Left kidney (tissue), 8 donors: Measurements from ENCODE around the gene TNFRSF8. TPM values are rescaled to one million over a fixed set of nuclear protein-coding genes. Genes with fewer than 3 reads are reported as not detected.
"Not testable (repeated sequence)": the region's sequence is repeated elsewhere in the genome, so short reads cannot be mapped to it uniquely, and the experiment has no call there.

Experiments
- DNase-seq: peaks from one replicate; pipeline ENCODE4 v3.0.0-alpha.2; 2013
- long read RNA-seq, 8 donors: transcript quantifications; one replicate each; lab custom pipeline, GENCODE V29; 2026
- polyA plus RNA-seq: library from polyadenylated mRNA; unstranded; fragments of 120-200 nt; gene quantifications from one replicate; pipeline ENCODE4 v1.2.1, GENCODE V29; 2013; ENCODE audit not compliant: insufficient read length

The TNFRSF8 gene
- 0.57 TPM for polyA plus RNA-seq
- long read RNA-seq, donor 1 = 0 reads
- long read RNA-seq, donor 2 = 0 reads
- long read RNA-seq, donor 3 = 0 reads
- long read RNA-seq, donor 4 = 0 reads
- long read RNA-seq, donor 5 = 0 reads
- long read RNA-seq, donor 6 = 0 reads
- long read RNA-seq, donor 7 = 0 reads
- long read RNA-seq, donor 8 = 0 reads

DNA sequence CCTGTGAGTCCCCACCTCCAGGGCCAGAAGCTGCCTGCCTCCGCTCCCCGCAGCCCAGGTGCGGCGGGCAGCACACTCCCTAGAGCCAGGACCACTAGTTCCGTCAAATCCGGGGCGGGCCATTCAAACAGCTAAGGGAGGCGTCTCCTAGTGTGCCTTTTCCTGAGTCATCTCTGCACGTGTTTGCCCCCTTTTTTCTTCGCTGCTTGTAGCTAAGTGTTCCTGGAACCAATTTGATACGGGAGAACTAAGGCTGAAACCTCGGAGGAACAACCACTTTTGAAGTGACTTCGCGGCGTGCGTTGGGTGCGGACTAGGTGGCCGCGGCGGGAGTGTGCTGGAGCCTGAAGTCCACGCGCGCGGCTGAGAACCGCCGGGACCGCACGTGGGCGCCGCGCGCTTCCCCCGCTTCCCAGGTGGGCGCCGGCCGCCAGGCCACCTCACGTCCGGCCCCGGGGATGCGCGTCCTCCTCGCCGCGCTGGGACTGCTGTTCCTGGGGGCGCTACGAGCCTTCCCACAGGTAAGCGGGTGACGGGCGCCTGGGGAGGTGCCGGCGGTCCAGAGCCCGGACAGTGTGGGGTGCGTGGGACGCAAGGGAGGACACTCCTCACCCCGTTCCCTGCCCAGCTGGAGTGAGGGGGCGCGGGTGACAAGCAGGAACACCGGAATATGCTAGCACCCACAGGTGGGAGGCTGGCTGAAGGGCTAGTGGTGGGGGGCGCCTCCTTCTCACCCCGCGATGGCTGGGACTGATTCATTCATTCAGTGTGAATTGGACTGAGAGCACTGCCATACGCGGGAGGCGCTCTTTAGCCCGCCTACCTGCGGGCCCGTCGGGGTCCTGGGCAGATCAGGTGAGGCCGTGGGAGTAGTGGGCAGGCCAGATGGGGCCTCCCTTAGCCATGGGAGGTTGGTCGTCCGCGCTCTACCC, at the start of gene TNFRSF8:
TSS of gene TNFRSF8 (plus strand) at position 163 of the 932 bp plus-strand sequence. CDS start at position 459, 296 bp downstream.
- no peak for DNase-seq

DNA sequence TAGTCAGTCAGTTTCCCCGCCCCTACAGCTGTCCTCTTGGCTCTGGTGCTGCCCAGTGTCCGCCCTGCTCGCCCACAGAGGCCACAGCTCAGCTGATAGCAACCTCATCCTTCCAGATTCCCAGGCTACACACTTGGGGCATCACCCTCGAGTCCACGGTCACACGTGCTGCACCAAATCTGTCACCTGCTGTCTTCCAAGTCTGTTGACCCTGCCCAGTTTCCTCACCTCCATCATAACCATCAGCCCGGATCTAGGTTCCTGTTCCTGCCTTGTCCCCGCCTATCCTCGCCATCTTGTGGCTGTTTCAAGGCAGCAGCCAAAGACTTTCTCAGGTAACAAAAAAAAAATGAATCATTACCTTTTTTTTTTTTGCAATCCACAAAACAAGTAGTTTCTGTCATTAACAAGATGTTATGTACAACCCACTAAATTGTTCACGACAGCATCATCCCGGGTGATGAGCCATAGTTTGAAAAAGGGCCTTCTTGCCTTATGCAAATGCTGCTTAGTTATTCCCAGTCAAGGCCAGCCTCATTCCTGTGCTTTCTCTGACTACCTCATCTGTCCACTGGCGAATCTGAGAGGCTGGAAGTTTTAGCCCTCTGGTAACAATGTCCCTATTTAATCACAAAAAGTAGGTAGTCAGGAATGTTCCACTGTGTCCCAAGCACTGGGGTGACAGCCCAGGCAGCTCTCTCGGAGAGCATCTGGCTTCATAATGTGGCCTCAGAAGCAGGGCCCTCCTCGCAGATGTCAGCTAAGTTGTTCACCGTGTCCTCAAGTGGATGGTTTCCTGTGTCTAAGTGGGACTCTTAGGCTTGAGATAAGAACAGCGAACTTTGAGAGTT, 48.7 kb upstream of the TNFRSF8 start:
- no peak for DNase-seq

DNA sequence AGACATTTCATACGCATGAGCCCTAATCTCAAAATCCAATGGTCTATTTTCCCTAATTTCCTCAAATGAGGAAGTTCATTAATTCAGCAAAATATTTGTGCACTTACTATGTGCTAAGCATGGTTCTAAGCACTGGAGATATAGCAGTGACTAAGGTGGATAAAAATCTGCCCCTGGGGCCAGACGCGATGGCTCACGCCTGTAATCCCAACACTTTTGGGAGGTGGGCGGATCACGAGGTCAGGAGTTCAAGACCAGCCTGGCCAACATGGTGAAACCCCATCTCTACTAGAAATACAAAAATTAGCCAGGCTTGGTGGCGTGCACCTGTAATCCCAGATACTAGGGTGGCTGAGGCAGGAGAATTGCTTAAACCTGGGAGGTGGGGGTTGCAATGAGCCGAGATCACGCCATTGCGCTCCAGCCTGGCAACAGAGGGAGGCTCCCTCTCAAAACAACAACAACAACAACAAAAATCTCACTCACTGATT, 48.1 kb upstream of the TNFRSF8 start:
- no peak for DNase-seq

DNA sequence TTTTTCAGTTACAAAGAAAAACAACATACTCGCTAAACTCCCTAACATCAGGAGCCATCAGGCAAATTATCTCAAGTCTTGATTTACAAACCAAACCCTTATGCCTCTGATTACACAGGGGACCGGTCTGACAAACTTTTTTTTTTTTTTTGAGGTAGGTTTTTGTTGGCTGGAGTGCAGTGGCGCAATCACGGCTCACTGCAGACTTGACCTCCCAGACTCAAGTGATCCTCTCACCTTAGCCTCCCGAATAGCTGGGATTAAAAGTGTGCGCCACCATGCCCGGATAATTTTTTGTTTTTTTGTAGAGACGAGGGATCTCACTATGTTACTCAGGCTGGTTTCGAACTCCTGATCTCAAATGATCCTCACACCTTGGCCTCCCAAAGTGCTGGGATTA, 47.6 kb upstream of the TNFRSF8 start:
- no peak for DNase-seq

DNA sequence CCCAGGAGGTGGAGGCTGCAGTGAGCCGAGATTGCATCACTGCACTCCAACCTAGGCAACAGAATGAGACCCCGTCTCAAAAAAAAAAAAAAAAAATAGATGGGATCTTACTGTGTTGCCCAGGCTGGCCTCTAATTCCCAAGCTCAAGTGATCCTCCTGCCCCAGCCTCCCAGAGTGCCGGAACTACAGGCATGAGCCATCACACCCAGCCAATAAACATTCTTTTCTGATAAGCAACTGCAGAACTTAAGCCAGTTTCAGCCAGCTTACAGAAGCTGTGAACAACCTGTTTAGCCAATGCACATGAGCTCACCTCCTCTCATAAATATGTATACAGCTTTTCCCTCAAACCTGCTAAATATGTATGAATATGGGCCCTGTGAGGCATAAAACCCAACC, 46.9 kb upstream of the TNFRSF8 start:
- no peak for DNase-seq

DNA sequence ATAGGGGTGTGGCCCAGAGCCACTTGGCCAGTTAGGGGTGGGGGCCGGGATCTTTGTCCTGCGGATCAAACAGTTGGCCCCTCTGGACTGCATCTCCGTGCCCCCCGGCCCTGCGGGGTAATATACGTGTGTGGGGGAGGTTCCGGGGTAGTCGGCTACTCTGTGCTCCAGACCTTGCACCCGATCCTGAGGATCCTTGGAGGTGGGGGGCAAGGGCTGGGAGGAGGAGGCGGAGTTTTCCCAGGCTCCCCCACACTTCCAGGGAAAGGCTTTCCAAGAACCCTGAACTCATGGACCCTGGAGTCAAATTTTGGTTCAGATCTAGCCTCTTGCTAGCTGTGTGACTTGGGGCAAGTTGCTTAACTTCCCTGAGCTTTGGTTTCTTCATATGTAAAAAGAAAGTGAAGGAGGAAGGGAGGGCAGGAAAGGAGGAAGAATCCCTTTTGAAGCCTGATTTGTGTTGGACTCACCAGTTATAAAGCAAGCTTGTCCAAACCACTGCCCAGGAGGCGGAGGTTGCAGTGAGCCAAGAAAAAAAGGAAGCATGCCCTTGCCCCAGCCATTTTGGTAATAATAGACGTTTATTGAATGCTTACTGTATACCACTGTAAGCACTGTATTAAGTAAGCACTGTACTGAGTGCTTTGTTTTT, 43.1 kb upstream of the TNFRSF8 start:
- DNase-seq = no peak

- DNase-seq = no peak
Observed at GRCh38 chr1:12021616-12022015, 41.5 kb upstream of the TNFRSF8 start.

- DNase-seq = no peak
Observed at GRCh38 chr1:12022036-12022435, 41.1 kb upstream of the TNFRSF8 start.

DNA sequence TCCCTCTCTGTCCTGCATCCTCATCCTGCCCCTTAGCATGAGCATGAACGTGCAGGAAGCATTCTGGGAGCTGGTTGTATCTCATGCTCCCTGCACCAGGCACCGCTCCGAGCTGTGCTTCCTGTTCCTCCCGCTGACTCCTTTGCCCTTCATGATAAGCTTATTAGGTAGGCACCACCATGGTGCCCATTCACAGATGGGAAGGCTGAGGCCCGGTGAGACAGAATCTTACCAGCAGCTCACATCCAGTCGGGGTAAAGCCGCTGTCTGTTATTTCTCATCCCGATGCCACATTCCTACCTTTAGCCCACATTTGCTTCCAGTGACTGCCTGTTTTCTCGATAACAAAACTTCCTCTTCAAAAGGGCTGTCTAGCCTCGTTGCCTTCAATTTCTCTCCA, 36.5 kb upstream of the TNFRSF8 start:
- DNase-seq = no peak

- no peak for DNase-seq
Observed at GRCh38 chr1:12028248-12028647, 34.9 kb upstream of the TNFRSF8 start.

DNA sequence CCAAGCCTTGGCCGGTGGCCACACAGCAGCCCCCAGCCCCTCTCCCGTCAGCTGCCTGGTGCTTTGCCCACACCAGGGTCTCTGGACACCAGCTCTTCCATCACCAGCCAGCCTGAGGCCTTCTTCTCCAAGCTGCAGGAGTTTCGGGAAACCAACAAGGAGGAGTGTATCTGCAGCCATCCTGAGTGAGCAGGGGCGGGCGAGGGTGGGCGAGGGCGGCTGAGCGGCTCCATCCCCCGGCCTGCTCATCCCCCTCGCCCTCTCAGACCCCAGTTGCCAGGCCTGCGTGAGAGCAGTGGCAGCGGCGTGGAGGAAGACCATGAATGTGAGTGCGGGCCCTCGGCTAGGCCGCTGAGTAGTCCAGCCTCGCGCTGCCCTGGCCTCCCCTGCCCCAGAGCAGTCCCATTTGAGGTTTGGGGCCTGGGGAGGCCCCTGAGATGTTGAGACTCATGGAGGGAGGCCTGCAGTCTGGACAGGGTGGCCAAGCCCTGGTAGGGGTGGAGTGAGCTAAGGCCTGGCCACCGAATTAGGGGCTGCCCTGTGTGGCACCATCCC, 34.1 kb upstream of the TNFRSF8 start:
- DNase-seq = no peak

DNA sequence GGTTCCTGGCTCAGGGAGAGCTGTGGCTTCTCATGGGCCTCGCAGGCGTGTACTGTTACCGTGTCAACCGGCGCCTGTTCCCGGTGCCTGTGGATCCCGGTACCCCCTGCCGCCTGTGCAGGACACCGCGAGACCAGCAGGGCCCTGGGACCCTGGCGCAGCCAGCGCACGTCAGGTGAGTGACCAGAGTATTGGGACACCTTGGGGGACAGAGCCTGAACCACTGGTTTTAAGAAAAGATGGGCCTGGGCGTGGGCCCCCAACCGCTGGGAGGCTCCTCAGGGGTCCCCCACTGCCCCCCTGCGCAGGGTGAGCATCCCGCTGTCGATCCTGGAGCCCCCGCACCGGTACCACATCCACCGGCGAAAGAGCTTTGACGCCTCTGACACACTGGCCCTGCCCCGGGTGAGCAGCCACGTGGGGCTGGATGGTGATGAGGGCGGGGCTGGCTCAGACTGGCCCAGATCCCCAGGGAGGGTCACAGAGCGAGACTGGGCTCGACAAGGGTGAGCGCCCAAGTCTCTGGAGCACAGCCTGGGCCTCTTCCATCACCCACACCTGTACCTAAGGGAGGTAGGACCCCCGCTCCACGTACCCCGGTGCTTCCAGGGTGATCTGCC, 33.3 kb upstream of the TNFRSF8 start:
- DNase-seq = no peak

- no peak for DNase-seq
Observed at GRCh38 chr1:12031039-12031980, 31.8 kb upstream of the TNFRSF8 start.

DNA sequence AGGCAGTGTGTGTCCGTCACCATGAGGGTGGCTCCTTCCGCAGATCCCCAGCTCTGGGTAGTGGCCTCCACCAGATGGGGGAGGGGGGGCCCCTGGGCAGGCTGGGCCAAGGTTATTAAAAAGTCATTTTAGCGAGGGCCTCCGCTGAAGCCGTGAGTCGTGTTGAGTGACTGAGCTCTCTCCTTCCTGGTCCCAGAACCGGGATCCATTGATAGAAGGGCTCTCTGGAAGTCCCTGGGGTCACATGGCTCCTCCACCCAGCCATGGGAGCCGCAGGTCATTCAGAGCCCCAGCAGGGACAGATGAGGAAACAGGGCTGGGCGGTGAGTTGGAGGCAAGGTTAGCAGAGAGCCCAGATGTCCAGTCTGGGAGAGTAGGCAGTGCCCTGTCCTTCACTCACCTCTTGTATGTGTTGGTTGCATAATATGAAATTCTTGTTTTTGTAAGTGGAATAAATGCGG, 30.9 kb upstream of the TNFRSF8 start:
- DNase-seq = no peak

DNA sequence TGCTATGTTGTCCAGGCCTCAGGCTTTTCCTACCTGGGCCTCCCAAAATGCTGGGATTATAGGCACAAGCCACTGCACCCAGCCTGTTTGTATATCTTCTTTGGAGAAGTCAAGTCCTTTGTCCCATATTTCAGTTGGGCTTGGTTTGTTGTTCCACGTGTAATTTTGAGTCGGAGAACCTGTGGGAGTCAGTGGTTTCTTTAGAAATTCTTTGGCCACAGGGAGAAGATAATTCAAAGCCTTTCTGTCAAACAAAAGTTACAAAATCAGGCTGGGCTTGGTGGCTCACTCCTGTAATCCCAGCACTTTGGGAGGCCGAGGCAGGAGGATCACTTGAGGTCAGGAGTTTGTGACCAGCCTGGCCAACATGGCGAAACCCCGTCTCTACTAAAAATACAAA, 29.7 kb upstream of the TNFRSF8 start:
- not testable (repeated sequence) for DNase-seq

- no peak for DNase-seq
Observed at GRCh38 chr1:12034381-12034801, 28.7 kb upstream of the TNFRSF8 start.

- no peak for DNase-seq
Observed at GRCh38 chr1:12035312-12035711, 27.8 kb upstream of the TNFRSF8 start.

- DNase-seq = no peak
Observed at GRCh38 chr1:12037486-12038355, 25.4 kb upstream of the TNFRSF8 start.
